ENCODE data around the gene SCN5A.

SCN5A gene

DNA sequence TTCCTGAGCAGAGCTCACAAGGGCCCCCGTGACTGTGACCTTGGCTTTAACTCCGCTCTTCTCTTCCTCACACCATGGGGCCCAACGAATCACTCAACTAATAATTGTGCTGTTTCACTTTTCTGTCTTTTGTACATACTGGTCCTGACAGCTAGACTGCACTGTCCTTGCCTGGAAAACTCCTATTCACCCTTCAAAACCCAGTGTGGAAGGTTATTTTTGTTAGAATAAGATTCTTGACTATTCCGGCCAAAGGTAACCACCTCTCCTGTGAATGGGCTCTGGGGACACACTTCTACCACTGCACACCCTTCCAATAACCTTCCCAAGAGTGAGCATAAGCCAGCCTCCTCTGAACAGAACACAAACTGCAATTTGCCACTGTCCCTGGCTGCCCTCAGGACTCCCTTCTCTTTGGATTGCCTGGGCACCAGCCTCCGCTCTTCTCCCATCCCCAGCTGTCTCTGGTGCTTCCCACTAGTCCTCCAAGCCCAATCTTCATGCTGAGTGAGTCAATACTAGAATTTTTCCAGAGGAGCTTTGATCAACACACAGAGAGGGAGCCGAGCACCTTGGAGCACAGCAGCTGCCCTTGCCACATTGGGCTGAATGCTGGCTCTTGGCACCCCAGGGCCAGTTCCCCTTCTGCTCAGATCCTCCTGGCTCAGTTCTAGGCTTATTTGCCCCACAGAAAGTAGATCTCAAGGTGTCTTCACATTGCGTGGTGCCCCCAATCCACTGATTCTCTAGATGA lies 2.1 kb downstream of the SCN5A start:
- no peak for DNase-seq

GRCh38 chr3:38646630-38647029 lies 2.9 kb downstream of the SCN5A start:
- no peak for DNase-seq

DNA sequence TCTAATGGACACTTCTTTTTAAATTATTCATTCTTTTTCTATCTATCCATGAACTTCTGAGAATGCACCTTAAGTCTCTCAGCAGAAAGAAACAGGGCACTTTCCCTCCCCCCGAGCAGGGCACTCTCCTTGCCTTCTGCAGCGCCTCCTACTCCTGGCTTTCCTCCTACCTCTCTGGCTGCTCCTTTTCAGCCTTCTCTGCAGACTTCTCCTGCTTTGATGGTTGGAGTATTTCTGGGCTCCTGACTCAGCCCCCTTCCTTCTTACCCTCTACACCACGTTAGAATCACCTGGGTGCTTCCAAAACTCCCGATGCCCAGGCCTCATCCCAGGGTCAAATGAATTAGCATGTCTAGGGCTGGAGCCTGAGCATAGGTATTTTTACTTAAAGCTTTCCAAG lies 3.4 kb downstream of the SCN5A start:
- no peak for DNase-seq

DNA sequence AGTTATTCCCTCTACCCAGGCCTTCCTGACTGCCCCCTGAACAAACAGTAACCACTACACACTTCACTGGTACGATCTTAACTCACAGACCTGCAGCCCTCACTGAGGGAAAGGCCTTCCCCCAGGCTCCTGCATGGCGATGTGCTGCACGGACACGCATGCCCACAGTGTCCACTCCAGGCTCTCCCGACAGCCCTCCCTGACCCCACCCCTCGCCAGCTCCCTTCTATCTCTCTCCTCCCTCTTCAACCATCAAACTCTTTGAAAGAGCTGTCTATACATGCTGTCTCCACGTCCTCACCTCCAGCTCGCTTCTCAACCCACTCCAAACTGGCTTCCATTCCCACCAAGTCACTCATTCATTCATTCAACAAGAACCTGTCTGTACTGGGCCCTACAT lies 3.9 kb downstream of the SCN5A start:
- DNase-seq = no peak

DNA sequence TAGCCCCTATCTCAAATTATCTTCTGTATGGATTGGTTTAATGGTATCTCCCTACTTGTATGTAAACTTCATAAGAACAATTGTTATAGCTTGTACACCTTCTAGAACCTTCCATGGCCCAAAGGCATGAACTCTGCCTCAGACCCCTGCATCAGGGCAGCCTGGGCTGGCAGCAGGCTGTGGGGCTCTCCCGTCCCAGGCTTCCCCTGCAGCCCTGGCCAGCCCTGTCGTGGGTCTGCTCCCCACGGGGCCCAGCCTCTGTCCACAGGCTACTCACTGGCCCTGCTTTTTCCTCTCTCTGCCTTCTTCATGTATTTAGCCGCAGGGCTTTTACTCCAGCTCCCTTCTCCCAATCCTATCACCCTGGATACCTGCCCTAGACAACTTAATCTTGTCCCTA lies 4.4 kb downstream of the SCN5A start:
- DNase-seq = no peak

DNA sequence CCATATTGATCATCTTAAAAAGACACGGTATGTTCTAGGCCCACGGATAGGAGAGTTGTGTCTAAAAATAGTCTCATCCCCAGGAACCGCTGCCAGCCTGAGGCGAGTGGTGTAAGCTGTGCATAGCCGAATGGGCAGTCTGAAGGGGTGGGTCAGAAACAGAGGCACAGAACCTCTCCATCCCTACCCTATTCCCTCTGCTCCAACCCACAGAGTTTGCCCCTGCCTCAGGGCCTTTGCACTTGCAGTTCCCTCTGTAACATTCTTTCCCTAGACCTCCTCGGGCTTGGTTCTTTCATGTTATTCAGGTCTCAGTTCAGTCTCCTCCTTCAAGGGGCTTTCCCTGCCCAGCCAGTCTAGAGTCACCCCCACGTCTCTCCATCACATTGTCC lies 4.8 kb downstream of the SCN5A start:
- no peak for DNase-seq

- DNase-seq = no peak
These were observed 5.3 kb downstream of the SCN5A start for GRCh38 chr3:38644016-38644661.

GRCh38 chr3:38643592-38643991 lies 5.9 kb downstream of the SCN5A start:
- no peak for DNase-seq

DNA sequence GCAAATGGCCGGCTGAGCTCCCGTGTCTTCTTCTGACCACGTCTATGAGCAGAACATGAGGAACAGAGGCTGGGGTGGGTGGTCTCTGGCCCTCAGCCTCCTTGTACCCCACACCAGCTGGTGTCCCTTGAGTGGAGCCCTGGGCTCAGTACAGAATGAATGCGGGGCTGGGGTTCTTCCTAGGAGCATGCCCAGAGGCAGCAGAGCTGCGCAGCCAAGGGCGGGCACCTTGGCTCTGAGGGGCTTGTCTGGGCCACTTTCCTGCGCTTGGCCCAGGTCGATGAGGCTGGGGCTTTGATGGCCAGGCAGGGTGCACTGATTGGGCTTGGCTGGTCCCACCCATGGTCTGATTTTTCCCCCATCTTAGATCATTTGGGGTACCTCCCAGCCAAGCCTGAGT lies 6.4 kb downstream of the SCN5A start:
- no peak for DNase-seq

DNA sequence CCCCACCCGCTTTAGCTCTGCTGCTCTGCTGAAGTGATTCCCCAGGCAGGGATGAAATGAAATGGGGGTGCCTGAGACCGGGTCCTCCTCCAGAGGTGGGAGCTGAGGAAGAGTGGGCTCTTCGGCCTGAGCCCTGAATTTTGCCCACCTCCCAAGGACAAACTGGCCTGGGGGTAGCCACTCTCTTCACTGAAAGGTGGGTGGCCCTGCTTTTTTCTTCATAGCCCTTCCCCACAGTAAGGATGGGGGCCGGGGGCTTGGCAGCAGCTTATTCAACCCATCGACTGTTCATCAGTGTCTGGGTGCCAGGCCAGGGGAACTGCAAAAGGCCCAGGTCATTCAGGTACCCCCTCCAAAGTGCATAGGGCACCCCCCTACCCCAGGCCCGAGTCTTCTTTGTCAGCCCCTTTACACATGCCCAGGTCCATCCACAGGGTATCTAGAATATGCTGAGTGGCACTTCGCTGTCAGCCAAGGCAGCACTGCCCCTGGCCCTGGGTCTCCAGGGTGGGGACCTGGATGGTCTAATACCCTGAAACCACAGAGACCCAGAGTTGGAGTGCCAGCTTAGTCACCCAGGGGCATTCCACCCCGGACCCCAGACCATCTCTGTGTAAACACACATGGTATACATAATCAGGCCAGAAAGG lies 7.9 kb downstream of the SCN5A start:
- no peak for DNase-seq

GRCh38 chr3:38640661-38641452 lies 8.6 kb downstream of the SCN5A start:
- DNase-seq = no peak

GRCh38 chr3:38638354-38638753 lies 11.1 kb downstream of the SCN5A start:
- DNase-seq = no peak

DNA sequence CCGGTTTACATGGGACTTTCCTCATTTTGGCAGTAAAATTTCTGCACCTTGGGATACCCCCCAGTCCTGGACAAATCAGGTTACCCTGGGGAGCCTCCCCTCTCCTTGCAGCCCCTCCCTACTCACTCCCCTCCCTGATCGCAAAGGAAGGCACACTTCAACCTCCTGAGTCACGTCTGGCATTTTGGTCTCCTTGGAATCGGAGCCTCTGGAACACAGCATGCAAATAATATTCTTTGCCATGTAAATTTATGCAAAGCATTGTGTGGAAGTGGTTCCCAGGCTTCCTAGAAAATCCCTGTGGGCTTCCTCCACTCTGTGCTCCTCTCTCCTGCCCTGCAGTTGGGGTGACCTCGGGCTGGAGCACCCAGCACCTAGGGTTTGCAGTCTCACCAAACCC lies 11.6 kb downstream of the SCN5A start:
- no peak for DNase-seq

- no peak for DNase-seq
These were observed 12.6 kb downstream of the SCN5A start for GRCh38 chr3:38636881-38637280.

- no peak for DNase-seq
These were observed 13.0 kb downstream of the SCN5A start for GRCh38 chr3:38636464-38636863.

DNA sequence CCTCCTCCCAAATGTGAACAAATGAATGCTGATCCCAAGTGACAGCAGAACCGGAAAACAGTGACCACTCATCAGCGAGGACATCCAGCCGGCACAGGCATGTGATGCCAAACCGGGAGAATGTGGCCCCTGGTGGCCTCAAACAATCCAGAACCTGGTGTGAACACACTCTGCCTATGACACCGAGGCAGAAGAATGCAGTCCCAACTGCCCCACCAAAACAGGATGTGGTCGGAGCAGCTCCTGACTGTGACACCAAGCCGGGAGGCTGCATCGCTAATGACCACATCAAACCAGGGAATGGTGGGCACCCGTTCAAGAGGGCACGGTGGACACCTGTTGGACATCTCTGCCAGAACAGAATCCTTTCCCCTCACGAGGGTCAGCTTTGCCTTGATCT lies 15.4 kb downstream of the SCN5A start:
- DNase-seq = no peak

GRCh38 chr3:38632989-38633388 lies 16.5 kb downstream of the SCN5A start:
- DNase-seq = no peak

DNA sequence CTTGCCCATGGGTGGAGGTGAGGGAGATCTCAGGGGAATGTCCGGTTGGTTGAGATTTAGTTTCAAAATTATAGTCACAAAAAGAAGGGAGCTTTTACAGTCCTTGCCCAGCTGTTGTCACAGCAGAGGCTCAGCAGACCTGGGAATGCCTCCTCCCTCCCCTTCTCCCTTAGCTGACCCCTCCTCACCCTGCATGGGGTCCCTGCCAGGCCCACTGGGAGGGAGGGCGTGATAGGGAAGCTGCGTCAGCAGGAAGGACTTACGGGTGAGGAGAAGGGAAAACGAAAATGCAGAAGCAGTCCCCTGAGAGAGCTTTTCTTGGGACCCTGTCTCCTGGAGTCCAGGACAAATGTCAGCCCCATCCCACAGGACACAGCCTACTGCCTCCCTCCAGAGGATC lies 18.9 kb downstream of the SCN5A start:
- no peak for DNase-seq

- no peak for DNase-seq
These were observed 19.4 kb downstream of the SCN5A start for GRCh38 chr3:38630070-38630469.

- no peak for DNase-seq
These were observed 20.7 kb downstream of the SCN5A start for GRCh38 chr3:38628835-38629234.

GRCh38 chr3:38627956-38628355 lies 21.5 kb downstream of the SCN5A start:
- DNase-seq = no peak

DNA sequence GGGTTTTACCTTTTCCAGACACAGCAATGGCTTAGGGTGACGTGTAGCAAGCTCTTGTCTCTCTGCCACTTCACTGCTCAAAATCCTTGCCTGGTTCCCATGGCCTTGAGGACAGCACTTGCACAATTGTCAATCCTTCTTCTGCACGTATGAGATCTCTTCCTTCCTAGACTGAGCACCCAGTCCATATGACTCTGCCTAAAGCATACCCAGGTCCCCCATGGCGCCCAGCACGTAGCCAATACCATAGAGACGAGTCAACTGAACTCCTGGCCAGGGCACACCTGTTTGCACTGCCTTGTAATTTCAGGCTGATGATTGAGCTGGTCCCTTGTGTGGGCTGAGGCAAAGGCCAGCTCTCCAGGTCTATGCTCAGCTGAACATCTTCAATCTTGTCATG lies 23.3 kb downstream of the SCN5A start:
- no peak for DNase-seq

- no peak for DNase-seq
These were observed 25.9 kb downstream of the SCN5A start for GRCh38 chr3:38623539-38623938.

DNA sequence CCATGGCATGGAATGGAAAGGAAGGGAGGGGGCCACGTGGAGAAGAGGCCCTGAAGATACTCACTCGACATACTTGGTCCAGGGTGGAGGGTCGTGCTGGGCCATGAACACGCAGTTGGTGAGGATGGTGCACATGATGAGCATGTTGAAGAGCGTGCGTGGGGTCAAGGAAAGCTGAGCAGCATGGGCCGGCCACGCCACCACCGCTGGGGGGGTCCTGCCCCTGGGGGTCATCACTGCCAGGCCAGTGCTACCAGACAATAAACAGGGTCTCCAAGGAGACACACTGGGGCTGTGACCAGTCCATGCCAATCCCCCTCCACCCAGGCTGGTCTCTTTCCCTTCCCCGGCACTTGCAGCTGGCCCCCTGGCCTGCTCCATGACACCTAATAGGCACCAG lies 27.2 kb downstream of the SCN5A start:
- DNase-seq = no peak

Data from GDM1 (cell line).